GM13977 (cell line): ENCODE data around the gene NUB1.

Source experiments
- DNase-seq: peaks from one replicate; pipeline ENCODE4 v3.0.0; 2012; ENCODE audit warnings: low spot score
- in situ Hi-C: fragments of 300-500 bp; cut with MboI; formaldehyde crosslinking; loops from one replicate; pipeline ENCODE4 v1.12.0; 2022; ENCODE audit warnings: low sequenced_read_pairs, low pct_unique_long_range_greater_than_20kb, mixed read lengths, inconsistent platforms; ENCODE audit not compliant: unreplicated experiment
- TF ChIP-seq, protein P1 (sequence below): IDR thresholded peaks from 2 replicates; pipeline ENCODE4 v1.5.1; 2012; ENCODE audit warnings: mild to moderate bottlenecking, control low read depth; ENCODE audit not compliant: insufficient read depth; ENCODE audit errors: extremely low read depth, missing control alignments

Gene NUB1

DNA sequence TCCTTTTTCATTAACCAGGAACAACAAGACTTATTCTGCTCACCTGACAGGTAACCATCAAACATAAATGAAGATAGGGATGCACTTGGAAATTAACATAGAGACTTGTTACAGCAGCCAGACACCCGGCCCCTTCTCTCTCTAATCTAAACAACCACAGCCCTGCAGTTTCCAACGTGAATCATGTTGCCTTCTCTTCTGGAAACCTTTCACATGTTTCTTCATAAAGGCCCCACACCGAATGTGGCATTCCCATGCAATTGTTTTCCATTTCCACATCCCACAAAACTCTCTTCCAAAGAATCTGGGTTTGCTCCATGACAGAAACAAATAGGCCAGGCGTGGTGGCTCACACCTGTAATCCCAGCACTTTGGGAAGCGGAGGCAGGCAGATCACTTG, 83.2 kb downstream of the NUB1 start:
- TF ChIP-seq, protein P1, sequence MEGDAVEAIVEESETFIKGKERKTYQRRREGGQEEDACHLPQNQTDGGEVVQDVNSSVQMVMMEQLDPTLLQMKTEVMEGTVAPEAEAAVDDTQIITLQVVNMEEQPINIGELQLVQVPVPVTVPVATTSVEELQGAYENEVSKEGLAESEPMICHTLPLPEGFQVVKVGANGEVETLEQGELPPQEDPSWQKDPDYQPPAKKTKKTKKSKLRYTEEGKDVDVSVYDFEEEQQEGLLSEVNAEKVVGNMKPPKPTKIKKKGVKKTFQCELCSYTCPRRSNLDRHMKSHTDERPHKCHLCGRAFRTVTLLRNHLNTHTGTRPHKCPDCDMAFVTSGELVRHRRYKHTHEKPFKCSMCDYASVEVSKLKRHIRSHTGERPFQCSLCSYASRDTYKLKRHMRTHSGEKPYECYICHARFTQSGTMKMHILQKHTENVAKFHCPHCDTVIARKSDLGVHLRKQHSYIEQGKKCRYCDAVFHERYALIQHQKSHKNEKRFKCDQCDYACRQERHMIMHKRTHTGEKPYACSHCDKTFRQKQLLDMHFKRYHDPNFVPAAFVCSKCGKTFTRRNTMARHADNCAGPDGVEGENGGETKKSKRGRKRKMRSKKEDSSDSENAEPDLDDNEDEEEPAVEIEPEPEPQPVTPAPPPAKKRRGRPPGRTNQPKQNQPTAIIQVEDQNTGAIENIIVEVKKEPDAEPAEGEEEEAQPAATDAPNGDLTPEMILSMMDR: no peak
- no peak for DNase-seq
- in situ Hi-C loops: no loop called here

DNA sequence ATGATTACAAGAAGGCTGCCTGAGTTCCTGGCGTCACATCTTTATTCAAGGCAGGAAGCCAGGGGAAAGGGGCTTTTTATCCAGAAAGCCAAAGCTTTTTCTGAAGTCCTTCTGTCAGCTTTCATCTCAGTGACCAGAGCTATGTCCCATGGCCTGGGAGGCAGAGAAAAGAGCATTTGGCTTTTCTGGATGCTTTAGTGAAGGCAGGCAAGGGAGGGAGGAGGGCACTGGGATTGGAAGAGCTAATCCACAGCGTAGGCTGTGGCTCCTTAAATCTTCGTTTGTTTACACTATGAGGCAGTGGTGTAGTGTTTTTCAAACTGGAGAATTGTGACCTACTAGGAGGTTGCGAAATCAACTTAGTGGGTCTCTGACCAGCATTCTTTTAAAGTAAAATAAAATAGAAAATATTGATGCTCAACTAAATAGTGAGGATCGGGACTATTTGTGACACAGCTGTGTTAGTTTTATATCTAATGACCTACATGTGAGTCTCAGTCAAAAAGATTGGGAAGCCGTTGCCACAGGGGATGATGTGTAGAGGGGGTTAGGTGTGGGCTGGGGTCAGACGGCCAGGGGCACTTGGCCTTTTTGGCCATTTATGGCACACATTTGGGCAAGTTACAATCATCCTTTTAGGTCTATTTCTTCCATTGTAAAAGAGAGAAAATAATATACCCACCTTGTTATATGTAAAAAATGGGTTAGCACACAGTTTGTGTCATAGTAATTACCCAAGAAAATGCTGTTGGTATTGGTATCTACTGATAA, 84.2 kb downstream of the NUB1 start:
- no peak for DNase-seq
- TF ChIP-seq, protein P1: no peak
- in situ Hi-C loops: no loop called here

DNA sequence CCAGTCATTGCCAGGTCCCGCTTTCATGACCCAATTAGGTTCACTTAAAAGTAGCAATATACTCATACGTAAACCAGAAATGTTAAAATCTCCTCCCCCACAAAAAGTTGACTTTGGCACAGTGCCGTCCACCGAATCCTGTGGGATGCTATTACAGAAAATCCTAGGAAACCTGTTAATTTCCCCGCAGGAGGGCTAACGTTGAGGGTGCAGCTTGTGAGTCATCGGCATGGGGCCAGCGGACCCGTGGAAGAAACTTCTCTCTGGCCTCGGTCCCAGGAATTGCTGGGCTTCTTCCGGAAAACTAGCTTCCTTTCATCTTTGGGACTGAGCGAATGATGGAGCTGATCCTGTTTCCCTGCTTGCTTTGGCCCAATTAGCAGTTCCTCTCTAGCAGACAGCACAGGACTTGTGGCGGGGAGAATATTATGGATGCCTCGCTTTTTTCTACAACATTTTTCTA, 84.9 kb downstream of the NUB1 start:
- TF ChIP-seq, protein P1: no peak
- in situ Hi-C loops: no loop called here
- DNase-seq: no peak

DNA sequence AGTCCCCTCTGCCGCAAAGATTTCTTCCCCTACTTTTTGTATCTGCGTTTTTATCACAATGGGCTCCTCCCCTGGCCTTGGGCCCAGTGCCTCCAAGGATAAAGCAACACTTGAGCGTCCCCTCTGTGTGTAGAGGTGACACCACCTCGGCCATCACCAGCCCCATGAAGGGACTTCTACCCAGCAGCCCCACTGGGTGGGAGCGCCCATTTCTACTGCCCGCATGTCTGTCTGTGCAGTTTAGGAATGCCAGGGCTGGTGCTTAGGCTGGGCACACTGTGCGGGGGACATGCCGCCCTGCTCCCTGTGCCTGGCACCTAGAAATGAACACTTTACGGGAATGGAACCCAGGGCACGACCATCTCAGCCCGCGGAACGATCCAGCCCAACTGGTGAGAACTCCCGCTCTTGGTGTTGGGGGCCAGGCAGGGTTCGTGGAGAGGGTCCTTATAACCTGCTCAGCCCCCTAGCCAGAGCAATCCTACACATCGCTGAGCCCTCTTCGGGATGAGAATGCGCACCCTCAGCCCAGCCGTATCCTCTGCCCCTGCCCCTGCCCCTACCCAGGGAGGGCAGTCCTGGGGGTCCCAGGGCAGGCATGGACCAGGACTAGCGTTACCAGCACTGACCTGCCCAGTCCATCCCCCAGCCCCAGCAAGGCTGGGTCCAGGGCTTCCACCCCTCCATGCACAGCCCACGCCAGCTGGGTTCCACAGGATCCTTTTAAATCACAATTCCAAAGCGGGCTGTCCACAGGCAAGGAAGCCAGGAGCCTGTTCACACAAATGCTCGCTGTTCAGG, 85.5 kb downstream of the NUB1 start:
- no peak for DNase-seq
- TF ChIP-seq, protein P1: no peak

DNA sequence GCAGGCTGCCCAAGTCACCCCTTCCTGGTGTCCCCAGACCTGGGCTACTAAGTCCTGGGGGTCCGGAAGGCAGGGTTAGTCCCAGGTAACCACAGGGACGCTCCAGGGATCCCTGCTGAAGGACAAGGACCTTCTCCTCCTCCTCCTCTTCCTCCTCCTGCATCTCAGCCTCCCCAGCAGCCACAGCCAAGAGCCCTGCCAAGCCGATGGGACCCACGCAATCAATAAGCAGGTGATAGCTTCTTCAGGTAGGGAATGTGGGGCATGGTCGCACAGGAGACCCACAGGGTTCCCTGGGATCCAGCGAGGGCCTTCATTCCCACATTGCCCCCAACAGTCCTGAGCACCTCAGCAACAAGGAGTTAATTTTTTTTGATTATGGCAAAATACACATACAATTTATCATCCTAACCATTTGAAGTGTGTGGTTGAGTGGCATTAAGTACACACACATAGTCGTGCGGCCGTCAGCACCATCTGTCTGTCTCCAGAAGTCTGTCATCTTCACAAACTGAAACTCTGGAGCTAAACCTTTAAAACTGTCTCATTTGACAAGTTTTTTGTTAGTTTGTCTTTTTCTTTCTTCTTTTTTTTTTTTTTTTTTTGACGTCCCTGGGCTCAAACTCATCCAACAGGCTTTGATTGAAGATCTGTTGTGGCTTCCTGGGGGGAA, 86.2 kb downstream of the NUB1 start:
- DNase-seq: no peak
- TF ChIP-seq, protein P1: no peak
- in situ Hi-C loops: no loop called here

More for the DNA sequence above, 85.5 kb downstream of the NUB1 start:
- in situ Hi-C loops: no loop called here
